GM08714 (cell line): Measurements from ENCODE around the gene DENND1B.
"Not testable (repeated sequence)": the region's sequence is repeated elsewhere in the genome, so short reads cannot be mapped to it uniquely, and the experiment has no call there.

Source experiments
- H3K4me3 ChIP-seq: fragments of 200-500 bp; sonication (Bioruptor generic); 2 replicates; pipeline ENCODE4 v1.5.1; 2014; ENCODE audit warnings: mild to moderate bottlenecking, low read length, inconsistent platforms
- ZNF274 ChIP-seq: IDR thresholded peaks from 2 replicates; pipeline ENCODE4 v1.6.1; 2012; ENCODE audit warnings: mild to moderate bottlenecking, low read depth, low read length

Gene DENND1B

GRCh38 chr1:197496722-197497121, 278.6 kb downstream of the DENND1B start:
- no peak overlapping the region for H3K4me3 ChIP-seq
- TF ChIP-seq ZNF274: no peak

GRCh38 chr1:197491505-197491904, 283.8 kb downstream of the DENND1B start:
- not testable (repeated sequence) for H3K4me3 ChIP-seq

GRCh38 chr1:197486946-197487345, 288.3 kb downstream of the DENND1B start:
- no peak overlapping the region for H3K4me3 ChIP-seq
- no peak for TF ChIP-seq ZNF274

GRCh38 chr1:197485790-197486189, 289.5 kb downstream of the DENND1B start:
- TF ChIP-seq ZNF274: no peak
- H3K4me3 ChIP-seq: no peak overlapping the region

- no peak for TF ChIP-seq ZNF274
- H3K4me3 ChIP-seq: no peak overlapping the region
Observed at GRCh38 chr1:197481101-197481500, 294.2 kb downstream of the DENND1B start.

- TF ChIP-seq ZNF274: no peak
- no peak overlapping the region for H3K4me3 ChIP-seq
Observed at GRCh38 chr1:197480446-197480845, 294.8 kb downstream of the DENND1B start.

- no peak for TF ChIP-seq ZNF274
- no peak overlapping the region for H3K4me3 ChIP-seq
Observed at GRCh38 chr1:197472141-197472540, 303.1 kb downstream of the DENND1B start.

- no peak for TF ChIP-seq ZNF274
- no peak overlapping the region for H3K4me3 ChIP-seq
Observed at GRCh38 chr1:197471248-197471985, 303.9 kb downstream of the DENND1B start.

GRCh38 chr1:197470330-197470729, 304.9 kb downstream of the DENND1B start:
- H3K4me3 ChIP-seq: no peak overlapping the region
- TF ChIP-seq ZNF274: no peak

- TF ChIP-seq ZNF274: no peak
- H3K4me3 ChIP-seq: no peak overlapping the region
Observed at GRCh38 chr1:197469620-197470210, 305.6 kb downstream of the DENND1B start.

- no peak overlapping the region for H3K4me3 ChIP-seq
- no peak for TF ChIP-seq ZNF274
Observed at GRCh38 chr1:197468543-197469175, 306.6 kb downstream of the DENND1B start.

- no peak overlapping the region for H3K4me3 ChIP-seq
- no peak for TF ChIP-seq ZNF274
Observed at GRCh38 chr1:197467881-197468280, 307.4 kb downstream of the DENND1B start.

- H3K4me3 ChIP-seq: no peak overlapping the region
- no peak for TF ChIP-seq ZNF274
Observed at GRCh38 chr1:197466813-197467212, 308.5 kb downstream of the DENND1B start.

GRCh38 chr1:197465528-197466327, 309.6 kb downstream of the DENND1B start:
- no peak for TF ChIP-seq ZNF274
- no peak overlapping the region for H3K4me3 ChIP-seq
